K562 (cell line): ENCODE results near the gene FRMD5. TPM values are rescaled to one million over a fixed set of nuclear protein-coding genes. Genes with fewer than 3 reads are reported as not detected.
A peak's percentile ranks its signal among the peaks of the same experiment; 100 is the strongest.

ENCODE experiments used
- CHCHD3 ChIP-seq: fragments of 250-450 bp; sonication (Bioruptor Pico); IDR thresholded peaks from 2 replicates; pipeline ENCODE4 v2.1.2; 2022; ENCODE audit warnings: mild to moderate bottlenecking
- CREB3 ChIP-seq: fragments of 450-650 bp; conservative IDR thresholded peaks from 2 replicates; pipeline ENCODE4 v1.6.1; 2016; ENCODE audit warnings: missing genetic modification characterization, low read depth, mild to moderate bottlenecking, missing compliant biosample characterization, moderate library complexity
- FOXP1 ChIP-seq: sonication (generic); formaldehyde crosslinking; IDR thresholded peaks from 2 replicates; pipeline ENCODE4 v1.8.0; 2022; ENCODE audit warnings: mild to moderate bottlenecking, missing genetic modification reagents
- GABPB1 ChIP-seq: sonication (generic); formaldehyde crosslinking; IDR thresholded peaks from 2 replicates; pipeline ENCODE4 v1.8.0; 2022; ENCODE audit warnings: mild to moderate bottlenecking, missing genetic modification reagents
- GABPB2 ChIP-seq: fragments of 250-450 bp; sonication (Bioruptor Pico); conservative IDR thresholded peaks from 2 replicates; pipeline ENCODE4 v1.5.1; 2021; ENCODE audit warnings: mild to moderate bottlenecking
- HINFP ChIP-seq: fragments of 450-650 bp; conservative IDR thresholded peaks from 2 replicates; pipeline ENCODE4 v1.6.1; 2016; ENCODE audit warnings: missing genetic modification characterization, low read depth, mild to moderate bottlenecking, control low read depth, missing compliant biosample characterization
- ILF3 ChIP-seq: fragments of 450-650 bp; IDR thresholded peaks from 2 replicates; pipeline ENCODE4 v1.6.1; 2018; ENCODE audit warnings: antibody characterized with exemption, mild to moderate bottlenecking, moderate library complexity, borderline replicate concordance
- MEF2A ChIP-seq: IDR thresholded peaks from 2 replicates; pipeline ENCODE4 v1.6.1; 2011; ENCODE audit warnings: low read depth, mild to moderate bottlenecking, low read length, moderate library complexity; ENCODE audit not compliant: control insufficient read depth
- MEF2D ChIP-seq: conservative IDR thresholded peaks from 2 replicates; pipeline ENCODE4 v1.6.1; 2016; ENCODE audit warnings: low read depth, missing genetic modification characterization, missing compliant biosample characterization
- NKRF ChIP-seq: fragments of 450-650 bp; IDR thresholded peaks from 2 replicates; pipeline ENCODE4 v1.6.1; 2016; ENCODE audit warnings: borderline replicate concordance
- RUNX1 ChIP-seq: sonication (generic); IDR thresholded peaks from 2 replicates; pipeline ENCODE4 v1.6.1; 2016; ENCODE audit warnings: antibody characterized with exemption, low read depth
- SIN3B ChIP-seq: fragments of 450-650 bp; IDR thresholded peaks from 2 replicates; pipeline ENCODE4 v1.6.1; 2017; ENCODE audit warnings: low read depth, mild to moderate bottlenecking, moderate library complexity
- SRSF9 ChIP-seq: fragments of 200-400 bp; formaldehyde crosslinking; IDR thresholded peaks from 2 replicates; pipeline ENCODE4 v1.6.1; 2017; ENCODE audit warnings: low read depth, low read length, borderline replicate concordance
- STAT5B ChIP-seq: fragments of 250-450 bp; sonication (Bioruptor Pico); IDR thresholded peaks from 2 replicates; pipeline ENCODE4 v1.8.0; 2021; ENCODE audit warnings: mild to moderate bottlenecking, inconsistent platforms
- ZFP1 ChIP-seq: fragments of 450-650 bp; formaldehyde crosslinking; IDR thresholded peaks from 2 replicates; pipeline ENCODE4 v1.4.0; 2020; ENCODE audit warnings: mild to moderate bottlenecking, mixed read lengths
- ZNF184 ChIP-seq: sonication (generic); formaldehyde crosslinking; IDR thresholded peaks from 2 replicates; pipeline ENCODE4 v1.5.0; 2020; ENCODE audit warnings: missing genetic modification reagents
- ZNF280B ChIP-seq: fragments of 250-450 bp; sonication (Bioruptor Pico); IDR thresholded peaks from 2 replicates; pipeline ENCODE4 v1.5.1; 2021; ENCODE audit warnings: mild to moderate bottlenecking
- ZNF449 ChIP-seq: fragments of 250-450 bp; sonication (Bioruptor Pico); IDR thresholded peaks from 2 replicates; pipeline ENCODE4 v1.8.0; 2022; ENCODE audit warnings: moderate library complexity, mild to moderate bottlenecking, inconsistent platforms
- ZSCAN32 ChIP-seq: fragments of 450-650 bp; formaldehyde crosslinking; IDR thresholded peaks from 2 replicates; pipeline ENCODE4 v1.4.0; 2020; ENCODE audit warnings: mild to moderate bottlenecking, moderate library complexity
- ZZZ3 ChIP-seq: fragments of 450-650 bp; IDR thresholded peaks from 2 replicates; pipeline ENCODE4 v1.6.1; 2016; ENCODE audit warnings: antibody characterized with exemption, mild to moderate bottlenecking, moderate library complexity
- polyA plus RNA-seq, 8 experiments: library from polyadenylated mRNA; depleted of rRNA in 4 of 8; stranded (reverse) in 5 of 8; unstranded in 3 of 8; fragments of >200 nt; fragmentation: Nextera tagmentation in 2 of 8; fragmentation: Illumina TruSeq in 1 of 8; extraction: Ambion mirVana in 2 of 8; extraction: Trizol in 1 of 8; gene quantifications; 2 replicates each; pipeline versions ENCODE4 v1.2.1 to v1.2.3, GENCODE V29; 2011 to 2014; ENCODE audit warnings: inconsistent platforms in 1 of 8, missing spikeins in 1 of 8
- total RNA-seq, 7 experiments: library from RNA; depleted of rRNA in 6 of 7; stranded (reverse); fragments of >200 nt in 6 of 7; fragmentation: Illumina TruSeq in 2 of 7; extraction: Trizol in 2 of 7; gene quantifications; 2 replicates each; pipeline versions ENCODE4 v1.2.1 to v1.2.3, GENCODE V29; 2011 to 2021; ENCODE audit warnings: low replicate concordance in 1 of 7

FRMD5 gene
- total and polyA plus RNA-seq, 9 of the 15 experiments (the other 6 are each of a cell fraction or from before 2014, with no cell fraction given), result 0.13 to 0.38 TPM; not detected in 7

GRCh38 chr15:43826508-43827341, 368.3 kb downstream of the FRMD5 start, which contains the start of gene WDR76 (continued):
- TF ChIP-seq GABPB2 (CRISPR knock-in tag) (no peak), MEF2D (tag) (no peak), CREB3 (peak; percentile 69; the same call in 1 of the 2 replicates), HINFP (tag) (no peak), ZFP1 (CRISPR knock-in tag) (no peak), ZNF184 (CRISPR knock-in tag) (no peak), SRSF9 (no peak), ILF3 (no peak), GABPB1 (peak; percentile 73), ZNF280B (CRISPR knock-in tag) (no peak), ZSCAN32 (CRISPR knock-in tag) (no peak), FOXP1 (CRISPR knock-in tag) (peak; percentile 50; the same call in 1 of the 2 replicates), NKRF (peak; percentile 73; the same call in 1 of the 2 replicates), RUNX1 (no peak), MEF2A (no peak), CHCHD3 (CRISPR knock-in tag) (no peak), SIN3B (no peak), STAT5B (CRISPR knock-in tag) (no peak), ZZZ3 (peak; percentile 79; the same call in 1 of the 2 replicates), ZNF449 (no peak)
